MM.1S (cell line): Measurements from ENCODE around the gene PUS1.
A peak's percentile ranks its signal among the peaks of the same experiment; 100 is the strongest.
"Not testable (repeated sequence)": the region's sequence is repeated elsewhere in the genome, so short reads cannot be mapped to it uniquely, and the experiment has no call there.

Experiments used
- DNase-seq: peaks from one replicate; pipeline ENCODE4 v3.0.0-alpha.2; 2015
- H2AFZ ChIP-seq: fragments of 300-600 bp; sonication (generic); 2 replicates; pipeline ENCODE4 v1.6.0; 2016; ENCODE audit warnings: antibody characterized with exemption, low read length
- H3F3A ChIP-seq: fragments of 300-600 bp; sonication (generic); 2 replicates; pipeline ENCODE4 v1.6.1; 2016; ENCODE audit warnings: mild to moderate bottlenecking, antibody characterized with exemption, low read length, moderate library complexity, mixed read lengths; ENCODE audit not compliant: insufficient read depth
- H3K27ac ChIP-seq: fragments of 300-600 bp; sonication (generic); 2 replicates; pipeline ENCODE4 v1.5.1; 2016; ENCODE audit warnings: mild to moderate bottlenecking, low read length
- H3K27me3 ChIP-seq: fragments of 300-600 bp; sonication (generic); replicated peaks from 2 replicates; pipeline ENCODE4 v1.6.0; 2016; ENCODE audit warnings: low read length; ENCODE audit not compliant: insufficient read depth
- H3K36me3 ChIP-seq: fragments of 300-600 bp; sonication (generic); replicated peaks from 2 replicates; pipeline ENCODE4 v1.6.1; 2016; ENCODE audit warnings: mild to moderate bottlenecking, low read length, mixed read lengths; ENCODE audit not compliant: insufficient read depth
- H3K4me1 ChIP-seq: fragments of 300-600 bp; sonication (generic); 2 replicates; pipeline ENCODE4 v1.6.1; 2016; ENCODE audit warnings: low read length, mixed read lengths
- H3K4me2 ChIP-seq: fragments of 300-600 bp; sonication (generic); 2 replicates; pipeline ENCODE4 v1.6.0; 2016; ENCODE audit warnings: low read depth, low read length
- H3K4me3 ChIP-seq: fragments of 300-600 bp; sonication (generic); 2 replicates; pipeline ENCODE4 v1.5.1; 2016; ENCODE audit warnings: low read length, mixed read lengths
- H3K79me2 ChIP-seq: fragments of 300-600 bp; sonication (generic); 2 replicates; pipeline ENCODE4 v1.6.1; 2016; ENCODE audit warnings: mixed run types, low read length, mixed read lengths
- H3K9ac ChIP-seq: fragments of 300-600 bp; sonication (generic); 2 replicates; pipeline ENCODE4 v1.6.1; 2016; ENCODE audit warnings: low read length, mixed read lengths
- H3K9me2 ChIP-seq: fragments of 300-600 bp; sonication (generic); replicated peaks from 2 replicates; pipeline ENCODE4 v1.6.1; 2016; ENCODE audit warnings: mild to moderate bottlenecking, low read length, mixed read lengths; ENCODE audit not compliant: insufficient read depth
- H3K9me3 ChIP-seq: fragments of 300-600 bp; sonication (generic); replicated peaks from 2 replicates; pipeline ENCODE4 v1.6.1; 2016; ENCODE audit warnings: mild to moderate bottlenecking, low read length, mixed read lengths; ENCODE audit not compliant: insufficient read depth
- H4K20me1 ChIP-seq: fragments of 300-600 bp; sonication (generic); 2 replicates; pipeline ENCODE4 v1.6.1; 2016; ENCODE audit warnings: mild to moderate bottlenecking, low read length, moderate library complexity, mixed read lengths; ENCODE audit not compliant: insufficient read depth
- EZH2 ChIP-seq: fragments of 300-600 bp; sonication (generic); optimal IDR thresholded peaks from 2 replicates; pipeline ENCODE3; 2017; ENCODE audit warnings: low read depth, mild to moderate bottlenecking, antibody characterized with exemption, low read length, mixed read lengths
- EZH2phosphoT487 ChIP-seq: fragments of 300-600 bp; sonication (generic); IDR thresholded peaks from 2 replicates; pipeline ENCODE4 v1.6.1; 2018; ENCODE audit warnings: antibody characterized with exemption, low read length
- TF ChIP-seq, protein P1 (sequence below): fragments of 300-600 bp; sonication (generic); IDR thresholded peaks from 2 replicates; pipeline ENCODE4 v1.5.1; 2016; ENCODE audit warnings: antibody characterized with exemption, low read length, mixed read lengths

PUS1 gene

DNA sequence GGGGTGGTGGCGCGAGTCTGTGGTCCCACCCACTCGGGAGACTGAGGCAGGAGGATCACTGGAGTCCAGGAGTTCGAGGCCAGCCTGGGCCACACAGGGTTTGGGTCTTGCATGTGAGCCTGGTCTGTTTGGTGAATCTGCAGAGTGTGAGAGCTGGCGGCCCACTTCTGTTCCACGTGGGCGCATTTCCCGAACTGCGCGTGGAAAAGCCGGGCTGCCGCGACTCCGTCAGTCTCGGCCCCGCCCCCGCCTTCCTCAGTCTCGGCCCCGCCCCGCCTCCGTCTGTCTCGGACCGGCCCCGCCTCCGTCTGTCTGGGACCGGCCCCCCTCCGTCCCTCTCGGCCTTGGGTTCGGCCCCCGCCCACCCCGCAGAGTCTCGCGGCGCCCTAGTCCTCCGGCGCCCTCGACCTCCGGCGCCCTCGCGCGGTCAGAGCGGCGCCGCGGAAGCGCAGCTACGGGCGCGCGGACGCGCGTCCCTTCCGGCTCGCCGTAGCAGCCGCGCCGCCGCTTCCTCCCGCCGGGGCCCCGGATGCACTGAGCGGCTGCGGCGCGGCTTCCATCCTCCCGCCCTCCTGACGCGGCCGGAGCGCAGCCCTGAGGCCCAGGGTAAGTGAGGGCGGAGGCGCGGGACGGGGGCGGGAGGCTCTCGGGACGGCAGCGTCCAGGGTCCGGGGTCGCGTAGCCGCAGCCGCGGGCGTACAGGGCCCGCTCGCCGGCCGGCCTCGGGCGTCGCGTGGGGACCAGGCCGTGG is 20.5 kb downstream of the PUS1 start, which contains the start of gene EP400:
Gene EP400, plus strand, starts transcription at position 512 of the 751 bp plus-strand sequence. CDS start 10,678 bp downstream, outside the sequence.
- no peak for TF ChIP-seq EZH2phosphoT487
- no peak for TF ChIP-seq EZH2
- TF ChIP-seq, protein P1, sequence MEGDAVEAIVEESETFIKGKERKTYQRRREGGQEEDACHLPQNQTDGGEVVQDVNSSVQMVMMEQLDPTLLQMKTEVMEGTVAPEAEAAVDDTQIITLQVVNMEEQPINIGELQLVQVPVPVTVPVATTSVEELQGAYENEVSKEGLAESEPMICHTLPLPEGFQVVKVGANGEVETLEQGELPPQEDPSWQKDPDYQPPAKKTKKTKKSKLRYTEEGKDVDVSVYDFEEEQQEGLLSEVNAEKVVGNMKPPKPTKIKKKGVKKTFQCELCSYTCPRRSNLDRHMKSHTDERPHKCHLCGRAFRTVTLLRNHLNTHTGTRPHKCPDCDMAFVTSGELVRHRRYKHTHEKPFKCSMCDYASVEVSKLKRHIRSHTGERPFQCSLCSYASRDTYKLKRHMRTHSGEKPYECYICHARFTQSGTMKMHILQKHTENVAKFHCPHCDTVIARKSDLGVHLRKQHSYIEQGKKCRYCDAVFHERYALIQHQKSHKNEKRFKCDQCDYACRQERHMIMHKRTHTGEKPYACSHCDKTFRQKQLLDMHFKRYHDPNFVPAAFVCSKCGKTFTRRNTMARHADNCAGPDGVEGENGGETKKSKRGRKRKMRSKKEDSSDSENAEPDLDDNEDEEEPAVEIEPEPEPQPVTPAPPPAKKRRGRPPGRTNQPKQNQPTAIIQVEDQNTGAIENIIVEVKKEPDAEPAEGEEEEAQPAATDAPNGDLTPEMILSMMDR: peak; percentile 9; the same call in 1 of the 2 replicates

DNA sequence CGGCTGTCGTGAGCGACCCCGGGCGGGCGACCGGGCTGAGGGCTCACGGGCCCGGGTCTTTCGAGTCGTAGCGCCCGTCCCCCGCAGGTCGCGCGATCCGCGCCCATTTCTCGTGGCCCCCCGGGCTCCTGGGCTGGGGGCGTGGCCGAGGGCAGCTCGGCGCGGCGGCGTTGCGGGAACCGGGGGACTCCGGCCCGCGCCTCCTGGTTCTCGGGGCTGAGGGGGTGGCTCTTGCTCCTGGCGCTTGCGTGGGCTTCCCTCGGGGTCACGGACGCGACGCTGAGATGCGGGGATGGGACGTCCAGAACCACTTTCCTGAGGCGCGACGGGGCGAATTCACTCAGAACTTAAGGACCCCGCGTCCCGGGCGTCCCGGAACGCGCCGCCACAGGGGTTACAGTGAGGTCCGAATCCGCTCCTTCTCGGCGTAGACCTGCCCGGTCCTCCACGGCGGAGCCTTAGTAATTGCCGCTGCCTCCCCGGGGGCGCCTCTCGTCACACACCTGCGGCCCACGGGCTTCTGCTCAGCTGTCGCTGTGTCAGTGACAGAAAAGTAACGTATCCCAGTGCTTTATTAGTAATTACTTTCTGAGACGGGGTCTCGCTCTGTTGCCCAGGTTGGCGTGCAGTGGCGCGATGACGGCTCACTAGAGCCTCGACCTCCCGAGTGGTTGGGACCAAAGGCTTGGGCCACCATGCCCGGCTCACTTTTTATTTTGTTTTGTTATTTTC is 21.3 kb downstream of the PUS1 start:
- H3K9me3 ChIP-seq: no peaks in the 10 kb centered on the region
- 0 out of 2 replicates have a peak, but pooled peaks cover 2% of the 10 kb centered on the region for H4K20me1 ChIP-seq
- H3K9ac ChIP-seq: peak overlapping the region; percentile 64
- H3F3A ChIP-seq: no peaks in the 10 kb centered on the region
- no peaks in the 10 kb centered on the region for H3K4me1 ChIP-seq
- no peaks in the 10 kb centered on the region for H3K9me2 ChIP-seq
- peaks cover 41% of the 10 kb centered on the region for H3K79me2 ChIP-seq
- DNase-seq: peak; percentile 19
- H3K27ac ChIP-seq: no peak overlapping the region
- no peaks in the 10 kb centered on the region for H3K27me3 ChIP-seq
- H2AFZ ChIP-seq: no peak overlapping the region
- peak overlapping the region; percentile 72 for H3K4me3 ChIP-seq
- peak overlapping the region; percentile 43; the same call in 1 of the 2 replicates for H3K4me2 ChIP-seq
- TF ChIP-seq EZH2phosphoT487: no peak
- TF ChIP-seq EZH2: no peak
- TF ChIP-seq, protein P1: no peak
- H3K36me3 ChIP-seq: no peaks in the 10 kb centered on the region

More for the DNA sequence above, 20.5 kb downstream of the PUS1 start, which contains the start of gene EP400:
- H3K4me3 ChIP-seq: peak within 1 kb of the TSS; percentile 72
- H2AFZ ChIP-seq: peak within 1 kb of the TSS; percentile 45; the same call in 1 of the 2 replicates
- H3K27ac ChIP-seq: no peak within 1 kb of the TSS
- H3K9me2 ChIP-seq: no peaks in the 10 kb centered on the region
- peak; percentile 84 for DNase-seq
- H3K27me3 ChIP-seq: no peaks in the 10 kb centered on the region
- H3K9me3 ChIP-seq: no peaks in the 10 kb centered on the region
- H3K4me1 ChIP-seq: no peaks in the 10 kb centered on the region
- no peaks in the 10 kb centered on the region for H3K36me3 ChIP-seq
- 0 out of 2 replicates have a peak, but pooled peaks cover 2% of the 10 kb centered on the region for H4K20me1 ChIP-seq
- peak within 1 kb of the TSS; percentile 47; the same call in 1 of the 2 replicates for H3K4me2 ChIP-seq
- H3K79me2 ChIP-seq: peaks cover 34% of the 10 kb centered on the region
- no peaks in the 10 kb centered on the region for H3F3A ChIP-seq
- peak within 1 kb of the TSS; percentile 64 for H3K9ac ChIP-seq

DNA sequence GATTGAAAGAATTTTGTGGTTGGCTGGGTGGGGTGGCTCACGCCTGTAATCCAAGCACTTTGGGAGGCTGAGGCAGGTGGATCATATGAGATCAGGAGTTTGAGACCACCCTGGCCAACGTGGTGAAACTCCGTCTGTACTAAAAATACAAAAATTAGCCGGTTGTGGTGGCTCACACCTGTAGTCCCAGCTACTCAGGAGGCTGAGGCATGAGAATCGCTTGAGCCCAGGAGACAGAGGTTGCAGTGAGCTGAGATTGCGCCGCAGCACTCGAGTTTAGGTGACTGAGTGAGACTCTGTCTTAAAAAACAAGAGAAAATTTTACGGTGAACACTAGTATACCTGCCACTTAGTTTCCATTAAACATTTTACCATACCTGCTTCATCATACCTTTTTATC is 24.7 kb downstream of the PUS1 start:
- H3K4me3 ChIP-seq, H3K36me3 ChIP-seq, H4K20me1 ChIP-seq, H3K9me3 ChIP-seq, H3K4me1 ChIP-seq, H3F3A ChIP-seq, H3K27me3 ChIP-seq, H3K4me2 ChIP-seq, H3K9me2 ChIP-seq, DNase-seq, H2AFZ ChIP-seq, H3K9ac ChIP-seq, H3K27ac ChIP-seq: not testable (repeated sequence)
- peaks cover 72% of the 10 kb centered on the region for H3K79me2 ChIP-seq

DNA sequence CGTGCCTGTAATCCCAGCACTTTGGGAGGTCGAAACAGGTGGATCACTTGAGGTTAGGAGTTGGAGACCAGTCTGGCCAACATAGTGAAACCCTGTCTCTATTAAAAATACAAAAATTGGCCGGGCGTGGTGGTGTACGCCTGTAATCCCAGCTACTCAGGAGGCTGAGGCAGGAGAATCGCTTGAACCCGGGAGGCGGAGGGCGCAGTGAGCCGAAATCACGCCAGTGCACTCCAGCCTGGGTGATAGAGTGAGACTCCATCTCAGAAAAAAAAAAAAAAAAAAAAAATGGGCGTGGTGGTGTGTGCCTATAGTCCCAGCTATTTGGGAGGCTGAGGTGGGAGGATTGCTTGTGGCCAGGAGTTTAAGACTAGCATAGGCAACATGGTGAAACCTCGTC is 25.4 kb downstream of the PUS1 start:
- DNase-seq, H3K4me3 ChIP-seq, H3K4me1 ChIP-seq, H3F3A ChIP-seq, H3K4me2 ChIP-seq, H3K27me3 ChIP-seq, H3K9me2 ChIP-seq, H3K27ac ChIP-seq, H2AFZ ChIP-seq, H3K9ac ChIP-seq, H4K20me1 ChIP-seq, H3K9me3 ChIP-seq, H3K36me3 ChIP-seq: not testable (repeated sequence)
- peaks cover 78% of the 10 kb centered on the region for H3K79me2 ChIP-seq
